NCI-H748 (cell line): Measurements from ENCODE around the gene HOMER3.
A peak's percentile ranks its signal among the peaks of the same experiment; 100 is the strongest.
"Not testable (repeated sequence)": the region's sequence is repeated elsewhere in the genome, so short reads cannot be mapped to it uniquely, and the experiment has no call there.

ENCODE experiments used
- DNase-seq: peaks from one replicate; lab custom pipeline; 2025; ENCODE audit not compliant: unreplicated experiment; lab: John Stamatoyannopoulos, UW

Gene HOMER3

GRCh38 chr19:18954094-18954493 lies 13.1 kb upstream of the HOMER3 start:
- no peak for DNase-seq

- not testable (repeated sequence) for DNase-seq
Observed at GRCh38 chr19:18952364-18953003, 11.5 kb upstream of the HOMER3 start.

- DNase-seq = no peak
Observed at GRCh38 chr19:18951721-18952281, 10.8 kb upstream of the HOMER3 start.

- no peak for DNase-seq
Observed at GRCh38 chr19:18949858-18950257, 8.8 kb upstream of the HOMER3 start.

DNA sequence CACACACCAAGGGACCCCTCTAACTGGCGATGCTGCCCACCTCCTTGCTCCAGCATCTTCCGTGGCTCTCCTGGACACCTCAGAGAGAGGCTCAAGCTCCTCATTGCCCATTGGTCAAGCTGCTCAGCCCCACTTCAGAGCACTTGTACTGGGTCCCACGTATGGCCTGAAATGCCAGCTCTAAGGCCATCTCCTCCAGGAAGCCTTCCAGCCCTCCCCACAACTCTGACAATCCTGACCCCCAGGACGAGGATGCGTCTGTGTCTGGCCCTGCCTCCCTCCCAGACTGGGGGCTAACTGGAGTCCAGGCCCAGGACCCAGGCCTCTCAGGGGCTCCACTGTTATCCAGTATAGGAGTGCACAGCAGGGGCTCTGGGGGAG lies 7.9 kb upstream of the HOMER3 start:
- DNase-seq = no peak

DNA sequence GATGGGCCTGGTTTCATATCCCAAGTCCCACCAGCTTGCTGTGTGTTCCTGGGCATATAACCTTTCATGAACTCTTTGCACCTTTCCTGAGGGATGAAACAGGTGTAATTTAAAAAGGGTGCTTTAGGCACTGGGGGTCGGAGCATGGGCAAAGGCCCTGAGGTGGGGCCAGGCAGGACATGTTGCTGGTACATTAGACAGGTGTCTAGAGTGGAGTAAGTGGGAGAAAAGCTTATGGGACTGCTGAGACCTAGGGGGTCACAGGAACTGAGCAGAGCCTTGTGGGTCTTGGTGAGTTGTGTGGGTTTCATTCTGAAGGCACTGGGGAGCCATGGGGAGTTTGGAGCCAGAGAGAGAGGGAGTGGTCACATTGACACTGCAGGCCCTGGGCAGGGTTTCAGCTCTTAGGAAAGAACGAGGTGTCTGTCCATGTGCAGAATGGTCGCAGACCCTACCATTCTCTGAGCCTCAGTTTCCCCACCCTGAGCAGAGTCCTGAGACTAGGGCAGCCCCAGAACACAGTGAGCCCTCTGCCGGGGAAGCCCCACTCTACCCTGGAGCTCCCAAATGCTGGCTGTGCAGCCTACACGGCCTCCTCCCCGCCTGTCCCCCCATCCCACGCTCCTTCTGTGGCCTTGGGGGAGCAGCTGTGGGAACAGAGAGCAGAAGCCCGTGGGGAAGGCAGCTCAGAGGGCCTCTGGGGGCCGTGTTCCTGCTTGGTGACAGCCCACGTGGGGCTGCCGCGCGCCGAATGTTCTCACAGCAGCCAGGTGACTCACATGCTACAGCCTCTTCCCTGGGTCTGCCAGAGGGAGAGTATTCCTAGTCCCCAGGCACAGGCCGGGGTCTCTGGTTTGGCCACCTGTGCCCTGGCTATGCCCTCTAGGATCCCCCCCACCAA lies 7.3 kb upstream of the HOMER3 start:
- no peak for DNase-seq

DNA sequence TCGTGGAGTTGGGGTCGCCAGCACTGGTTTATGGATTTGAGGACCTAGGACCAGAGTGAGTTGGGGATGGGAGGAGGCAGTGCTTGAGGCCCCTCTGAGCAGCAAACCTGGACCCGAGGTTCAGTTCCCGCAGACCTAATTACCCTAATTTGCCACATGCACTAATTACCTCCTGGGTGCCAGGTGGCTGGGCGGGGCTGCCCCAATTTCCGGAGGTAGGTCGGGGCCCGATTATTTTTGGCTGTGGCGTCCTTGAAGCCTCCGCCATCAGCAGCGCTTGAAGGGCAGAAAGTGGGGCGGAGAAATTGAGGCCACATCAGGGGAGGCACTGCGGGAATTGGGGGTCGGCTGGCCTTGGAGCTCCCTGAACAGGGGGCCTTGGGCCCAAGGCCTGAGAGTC lies 5.9 kb upstream of the HOMER3 start:
- no peak for DNase-seq

DNA sequence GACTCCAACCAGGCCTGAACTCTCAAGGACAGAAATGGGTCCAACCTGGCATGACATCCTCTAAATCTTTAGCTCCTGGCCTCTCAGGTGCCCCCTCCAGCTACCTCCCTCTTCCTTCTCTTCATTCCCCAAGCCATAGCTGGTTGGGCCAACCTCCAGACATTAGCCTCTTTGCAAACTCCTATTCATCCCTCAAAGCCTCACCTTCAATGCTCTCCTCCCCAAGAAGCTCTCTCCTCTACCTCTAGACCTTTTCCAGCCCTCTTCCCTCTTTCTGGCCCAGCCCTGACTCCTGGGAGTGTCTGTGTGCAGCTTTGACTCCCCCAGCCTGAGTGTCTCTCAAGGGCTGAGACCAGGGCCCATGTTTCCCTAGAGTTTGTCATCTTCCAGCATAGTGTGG lies 5.3 kb upstream of the HOMER3 start:
- no peak for DNase-seq

DNA sequence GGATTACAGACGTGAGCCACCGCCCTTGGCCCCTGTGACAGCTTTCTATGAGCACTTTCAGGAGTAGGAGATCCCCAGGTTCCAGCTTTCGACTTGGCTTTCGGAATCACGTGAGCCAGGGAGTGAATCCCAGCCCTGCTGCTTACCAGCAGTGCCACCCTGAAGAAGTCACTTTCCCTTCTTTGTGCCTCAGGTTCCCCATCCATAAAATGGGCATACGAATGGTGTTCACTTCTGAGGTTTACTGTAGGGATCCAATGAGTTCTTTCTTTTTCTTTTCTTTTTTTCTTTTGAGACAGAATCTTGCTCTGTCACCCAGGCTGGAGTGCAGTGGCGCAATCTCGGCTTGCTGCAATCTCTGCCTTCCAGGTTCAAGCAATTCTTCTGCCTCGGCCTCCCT lies 4.3 kb upstream of the HOMER3 start:
- DNase-seq = no peak

- DNase-seq = no peak
Observed at GRCh38 chr19:18943465-18943864, 2.4 kb upstream of the HOMER3 start.

- DNase-seq = no peak
Observed at GRCh38 chr19:18942692-18943091, 1.7 kb upstream of the HOMER3 start.

DNA sequence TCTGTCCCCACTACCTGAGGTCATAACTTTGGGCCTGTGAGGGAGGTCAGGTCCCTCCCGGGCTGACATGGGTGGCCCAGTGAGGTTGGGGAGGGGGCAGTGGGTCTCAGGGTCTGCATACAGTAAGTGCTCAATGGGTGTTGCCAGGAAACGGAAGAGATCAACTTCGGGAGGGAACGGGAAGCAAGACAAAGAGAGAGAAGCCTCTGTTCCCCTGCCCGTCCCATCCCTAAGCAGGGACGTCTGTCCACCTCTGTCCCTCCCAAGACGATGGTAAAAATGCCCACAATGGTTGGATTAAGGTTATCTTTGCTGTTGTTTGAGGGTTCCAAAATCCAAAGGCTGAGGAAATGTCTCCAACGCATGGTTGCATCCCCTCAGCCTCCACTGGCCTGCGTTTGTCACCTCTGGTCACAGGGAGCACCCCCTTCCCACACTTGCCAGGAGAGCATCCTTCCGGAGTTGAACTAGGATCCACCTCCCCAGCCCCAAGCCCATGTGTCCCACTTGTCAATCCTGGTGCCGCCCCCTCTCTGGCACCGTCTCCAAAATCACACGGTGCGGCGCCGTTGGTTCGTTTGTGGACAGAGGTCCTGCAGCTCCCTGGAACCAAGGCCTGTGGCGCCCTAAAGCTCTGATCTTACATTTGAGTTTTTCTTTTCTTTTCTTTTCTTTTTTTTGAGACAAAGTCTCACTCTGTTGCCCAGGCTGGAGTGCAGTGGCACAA lies 774 bp upstream of the HOMER3 start:
- DNase-seq = no peak

- no peak for DNase-seq
Observed at GRCh38 chr19:18939922-18940768, 872 bp downstream of the HOMER3 start.

- DNase-seq = no peak
Observed at GRCh38 chr19:18939163-18939562, 1.9 kb downstream of the HOMER3 start.

- no peak for DNase-seq
Observed at GRCh38 chr19:18933297-18933696, 7.7 kb downstream of the HOMER3 start.

GRCh38 chr19:18932216-18932841 lies 8.7 kb downstream of the HOMER3 start:
- DNase-seq = peak; percentile 72

- no peak for DNase-seq
Observed at GRCh38 chr19:18931316-18932162, 9.5 kb downstream of the HOMER3 start.

GRCh38 chr19:18929311-18929710 lies 11.7 kb downstream of the HOMER3 start:
- no peak for DNase-seq
